Measurements from ENCODE around the gene NLRP3.

DNA sequence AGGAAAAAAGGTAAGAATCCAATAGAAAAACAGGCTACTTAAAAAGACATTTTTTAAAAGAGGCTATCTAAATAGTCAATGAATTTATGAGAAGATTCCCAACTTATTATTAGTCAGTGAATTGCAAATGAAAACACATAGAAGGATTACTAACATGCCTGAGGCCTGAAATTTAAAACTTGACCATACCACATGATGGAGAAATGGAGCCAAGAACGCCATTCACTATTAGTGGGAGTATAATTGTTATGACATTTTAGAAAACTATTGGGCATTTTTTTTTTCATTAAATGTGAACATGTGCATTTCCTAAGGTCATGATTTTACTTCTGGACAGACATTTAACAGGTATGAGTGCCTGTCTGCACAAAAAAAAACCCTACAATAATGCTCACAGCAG lies 66.8 kb downstream of the NLRP3 start:
- TF ChIP-seq POLR2AphosphoS5 (IDR thresholded peaks at IDR 0.05; ENCODE audit: borderline replicate concordance, low read depth, low read length) (no peak), EZH2 (IDR thresholded peaks at IDR 0.05) (no peak)
